GM12878 (cell line): ENCODE measurements around the gene C10orf71. TPM values are rescaled to one million over a fixed set of nuclear protein-coding genes. Genes with fewer than 3 reads are reported as not detected.

Experiments used
- ATAC-seq: fragments of 200-7000 bp; cut with Tn5 transposase; 3 replicates; pipeline ENCODE4 v1.9.1; 2020; ENCODE audit warnings: mild to moderate bottlenecking, moderate library complexity
- BruUV-seq: library from RNA; stranded (reverse); fragments of 400-500 nt; replicated peaks from 2 replicates; lab custom pipeline; 2021; lab: Mats Ljungman, UMichigan
- CTCF ChIA-PET: fragments of 300-600 bp; sonication (Branson Sonifier 250); formaldehyde crosslinking; extraction: SDS; loops from one replicate; lab custom pipeline; 2021; ENCODE audit warnings: inconsistent platforms; lab: Yijun Ruan, JAX
- POLR2A ChIA-PET: fragments of 350-600 bp; formaldehyde crosslinking; extraction: SDS; loops from one replicate; lab custom pipeline; 2021; ENCODE audit warnings: inconsistent platforms; lab: Charles Lee
- RAD21 ChIA-PET: fragments of 300-600 bp; sonication (Branson Sonifier 250); formaldehyde crosslinking; loops from one replicate; lab custom pipeline; 2023; ENCODE audit warnings: antibody characterized with exemption; ENCODE audit not compliant: unreplicated experiment; lab: Charles Lee
- SMC1A ChIA-PET: fragments of 300-600 bp; sonication (Branson Sonifier 250); formaldehyde crosslinking; loops from one replicate; lab custom pipeline; 2023; ENCODE audit not compliant: unreplicated experiment, uncharacterized antibody; lab: Charles Lee
- DNase-seq: peaks from one replicate; pipeline ENCODE4 v3.0.0-alpha.2; 2011; ENCODE audit warnings: low read depth, low spot score
- FAIRE-seq: peaks from 3 replicates; lab custom pipeline; 2011; peaks lifted over from hg19 to GRCh38; lab: Jason Lieb, UNC
- H2AFZ ChIP-seq: 2 replicates; pipeline ENCODE4 v1.6.0; 2011; ENCODE audit warnings: low read depth, low read length, control low read depth; ENCODE audit not compliant: control insufficient read depth
- H3K27ac ChIP-seq: 2 replicates; pipeline ENCODE4 v1.5.1; 2011; ENCODE audit warnings: control low read depth; ENCODE audit not compliant: control insufficient read depth, insufficient read depth
- H3K27me3 ChIP-seq, 2 experiments: replicated peaks in 1 of 2; 2 replicates each; pipeline versions ENCODE4 v1.6.0 to v1.6.1; 2011; ENCODE audit warnings: low read length in 1 of 2; ENCODE audit not compliant: control insufficient read depth in 2 of 2, insufficient read depth in 2 of 2
- H3K36me3 ChIP-seq, 2 experiments: 2 replicates each; pipeline ENCODE4 v1.5.1; 2011; ENCODE audit warnings: low read length in 1 of 2; ENCODE audit not compliant: control insufficient read depth in 2 of 2, insufficient read depth in 2 of 2
- H3K4me1 ChIP-seq: 2 replicates; pipeline ENCODE4 v1.6.1; 2011; ENCODE audit warnings: mild to moderate bottlenecking, low read length, moderate library complexity, mixed read lengths; ENCODE audit not compliant: control insufficient read depth, insufficient read depth
- H3K4me2 ChIP-seq: 2 replicates; pipeline ENCODE4 v1.6.0; 2011; ENCODE audit warnings: control low read depth; ENCODE audit not compliant: control insufficient read depth, insufficient read depth
- H3K4me3 ChIP-seq: fragments of 200-600 bp; sonication (generic); 2 replicates; pipeline ENCODE4 v1.5.1; 2016
- H3K79me2 ChIP-seq: 2 replicates; pipeline ENCODE4 v1.6.0; 2011; ENCODE audit warnings: low read length; ENCODE audit not compliant: control insufficient read depth, insufficient read depth
- H3K9ac ChIP-seq: 2 replicates; pipeline ENCODE4 v1.8.0; 2011; ENCODE audit warnings: low read length, control low read depth, mixed read lengths; ENCODE audit not compliant: control insufficient read depth, insufficient read depth
- H3K9me3 ChIP-seq: replicated peaks from 3 replicates; pipeline ENCODE4 v1.5.1; 2011; ENCODE audit warnings: mild to moderate bottlenecking, low read length; ENCODE audit not compliant: control insufficient read depth, insufficient read depth
- H4K20me1 ChIP-seq: 2 replicates; pipeline ENCODE4 v1.6.0; 2011; ENCODE audit not compliant: control insufficient read depth, insufficient read depth
- ASH2L ChIP-seq: fragments of 300-600, 200-600 bp; sonication (generic); IDR thresholded peaks from 2 replicates; pipeline ENCODE4 v1.6.1; 2017; ENCODE audit warnings: low read depth, mild to moderate bottlenecking, borderline replicate concordance
- BACH1 ChIP-seq: fragments of 450-650 bp; IDR thresholded peaks from 2 replicates; pipeline ENCODE4 v1.6.1; 2017; ENCODE audit warnings: mild to moderate bottlenecking, borderline replicate concordance
- BCLAF1 ChIP-seq: fragments of 450-650 bp; IDR thresholded peaks from 2 replicates; pipeline ENCODE4 v1.6.1; 2017; ENCODE audit warnings: antibody characterized with exemption, mild to moderate bottlenecking, moderate library complexity
- CREM ChIP-seq: IDR thresholded peaks from 2 replicates; pipeline ENCODE4 v1.6.1; 2014; ENCODE audit warnings: antibody characterized with exemption, low read depth
- E4F1 ChIP-seq: fragments of 450-650 bp; IDR thresholded peaks from 2 replicates; pipeline ENCODE4 v1.6.1; 2018; ENCODE audit warnings: borderline replicate concordance, mild to moderate bottlenecking; ENCODE audit not compliant: partially characterized antibody
- ELK1 ChIP-seq: IDR thresholded peaks from 2 replicates; pipeline ENCODE4 v1.6.1; 2012; ENCODE audit warnings: low read depth, low read length, improper control_type of control experiment
- HDAC2 ChIP-seq: fragments of 200-600 bp; sonication (generic); IDR thresholded peaks from 2 replicates; pipeline ENCODE4 v1.6.1; 2017
- IRF4 ChIP-seq: IDR thresholded peaks from 2 replicates; pipeline ENCODE4 v1.6.1; 2011; ENCODE audit warnings: low read depth, low read length
- KLF5 ChIP-seq: fragments of 450-650 bp; IDR thresholded peaks from 2 replicates; pipeline ENCODE4 v1.6.1; 2014; ENCODE audit warnings: mild to moderate bottlenecking; ENCODE audit not compliant: partially characterized antibody
- MEF2B ChIP-seq: fragments of 450-650 bp; IDR thresholded peaks from 2 replicates; pipeline ENCODE4 v1.6.1; 2018; ENCODE audit warnings: mild to moderate bottlenecking, moderate library complexity; ENCODE audit not compliant: partially characterized antibody, poor library complexity, severe bottlenecking
- POLR2AphosphoS2 ChIP-seq: IDR thresholded peaks from 2 replicates; pipeline ENCODE4 v1.6.1; 2011; ENCODE audit warnings: low read depth, mild to moderate bottlenecking, low read length, improper control_type of control experiment, moderate library complexity
- POU2F2 ChIP-seq: IDR thresholded peaks from 3 replicates; pipeline ENCODE4 v1.6.1; 2011; ENCODE audit warnings: low read depth, mild to moderate bottlenecking, low read length, borderline replicate concordance
- RFX5 ChIP-seq: IDR thresholded peaks from 2 replicates; pipeline ENCODE4 v1.6.1; 2011; ENCODE audit warnings: low read depth, low read length, improper control_type of control experiment
- SIX5 ChIP-seq: IDR thresholded peaks from 2 replicates; pipeline ENCODE4 v1.6.1; 2011; ENCODE audit warnings: mild to moderate bottlenecking, low read depth, low read length, moderate library complexity; ENCODE audit not compliant: severe bottlenecking
- USF2 ChIP-seq: IDR thresholded peaks from 2 replicates; pipeline ENCODE4 v1.6.1; 2011; ENCODE audit warnings: low read depth, low read length, improper control_type of control experiment, borderline replicate concordance
- WGBS: methylation state at CpG from one replicate; pipeline ENCODE4 v1.1.6; 2016; ENCODE audit warnings: low lambda C conversion rate; ENCODE audit not compliant: insufficient replicate concordance, insufficient coverage; ENCODE audit errors: missing lambda C conversion rate; 5-methylcytosine and 5-hydroxymethylcytosine counted together
- in situ Hi-C: fragments of 300-500 bp; cut with MboI; formaldehyde crosslinking; loops from 9 replicates; pipeline ENCODE4 v1.14.3; 2018; ENCODE audit warnings: mixed read lengths
- intact Hi-C: fragments of 100-400 bp; cut with micrococcal nuclease; formaldehyde crosslinking; loops from one replicate; pipeline ENCODE4 v1.14.2; 2022; ENCODE audit not compliant: unreplicated experiment
- polyA plus RNA-seq, 11 experiments: library from polyadenylated mRNA; depleted of rRNA in 4 of 11; unstranded in 6 of 11; stranded (reverse) in 5 of 11; fragments of >200 nt; fragmentation: Nextera tagmentation in 4 of 11; fragmentation: Illumina TruSeq in 1 of 11; extraction: Ambion mirVana in 4 of 11; extraction: Trizol in 1 of 11; gene quantifications; 1 replicate in 1 of 11; 2 replicates in 10 of 11; pipeline versions ENCODE4 v1.2.1 to v1.2.3, GENCODE V29; 2011 to 2016; ENCODE audit warnings: inconsistent platforms in 2 of 11, missing spikeins in 2 of 11, low read depth in 1 of 11
- total RNA-seq, 4 experiments: library from RNA; depleted of rRNA in 3 of 4; stranded (reverse); fragments of >200 nt in 3 of 4; fragmentation: Illumina TruSeq in 1 of 4; extraction: Trizol in 1 of 4; gene quantifications; 2 replicates each; pipeline versions ENCODE4 v1.2.1 to v1.2.3, GENCODE V29; 2013 to 2021

C10orf71 gene
- total and polyA plus RNA-seq, 10 of the 15 experiments (the other 5 are each of a cell fraction or from before 2014, with no cell fraction given), result not detected

GRCh38 chr10:49263591-49263990, 35.4 kb upstream of the C10orf71 start (continued):
- TF ChIP-seq BCLAF1, result no peak
- TF ChIP-seq, all 136 proteins: peak for 0

GRCh38 chr10:49264177-49264677, 34.7 kb upstream of the C10orf71 start:
- WGBS, result 55% methylated on average over 3 of the region's 3 CpGs
- intact Hi-C loops, result no loop called here
- no peak overlapping the region for H3K4me3 ChIP-seq
- DNase-seq, result no peak
- H3K4me2 ChIP-seq, result no peak overlapping the region
- ChIA-PET SMC1A (no interaction called here), CTCF (no interaction called here), RAD21 (no interaction called here), POLR2A (no interaction called here)
- H3K36me3 ChIP-seq, result no peaks in the 10 kb centered on the region
- no peak for FAIRE-seq
- H3K9ac ChIP-seq, result no peak overlapping the region
- no TSS peak for BruUV-seq
- H3K79me2 ChIP-seq, result no peaks in the 10 kb centered on the region
- peaks cover 0 to 2% of the 10 kb centered on the region in 2 experiments; a peak in 2 of 4 replicates for H3K27me3 ChIP-seq
- no peak overlapping the region for H3K27ac ChIP-seq
- in situ Hi-C loops, result no loop called here
- no peaks in the 10 kb centered on the region; the same call in 1 of the 3 replicates for H3K9me3 ChIP-seq
- no peaks in the 10 kb centered on the region for H4K20me1 ChIP-seq
- no peaks in the 10 kb centered on the region for H3K4me1 ChIP-seq
- no peak overlapping the region for H2AFZ ChIP-seq
- ATAC-seq, result no peak
- TF ChIP-seq CREM, result no peak
- no peak for TF ChIP-seq ASH2L
- no peak for TF ChIP-seq POLR2AphosphoS2
- TF ChIP-seq KLF5, result no peak
- TF ChIP-seq SIX5, result no peak
- no peak for TF ChIP-seq RFX5
- no peak for TF ChIP-seq HDAC2
- TF ChIP-seq E4F1, result no peak
- TF ChIP-seq IRF4, result no peak
- TF ChIP-seq MEF2B, result no peak
- no peak for TF ChIP-seq USF2
- no peak for TF ChIP-seq POU2F2
- TF ChIP-seq ELK1, result no peak
- TF ChIP-seq BACH1, result no peak
